Measurements from ENCODE around the gene OR6M1. TPM values are rescaled to one million over a fixed set of nuclear protein-coding genes. Genes with fewer than 3 reads are reported as not detected.
A peak's percentile ranks its signal among the peaks of the same experiment; 100 is the strongest.

Gene OR6M1
- total and polyA plus RNA-seq, 8 donors: not detected

- H3K4me1 ChIP-seq: no peaks in the 10 kb centered on the region
- no peaks in the 10 kb centered on the region for H3K36me3 ChIP-seq
- no peaks in the 10 kb centered on the region for H3K27me3 ChIP-seq
- H3K9me3 ChIP-seq: no peaks in the 10 kb centered on the region
- WGBS, 5 donors: 84 to 94% (median 89%) methylated on average over 5 of the region's 5 CpGs
- TF ChIP-seq EP300 (IDR thresholded peaks at IDR 0.05): no peak
- TF ChIP-seq POLR2A (IDR thresholded peaks at IDR 0.05): no peak
- TF ChIP-seq CTCF (IDR thresholded peaks at IDR 0.05): no peak
- TF ChIP-seq POLR2AphosphoS5 (IDR thresholded peaks at IDR 0.05): no peak
- intact Hi-C loops (cut with DNase I; ENCODE audit: low total_unique reads): no loop called here
- no peak for DNase-seq
- H3K4me3 ChIP-seq: no peak overlapping the region
- H3K27ac ChIP-seq: no peak overlapping the region
These were observed 9.0 kb upstream of the OR6M1 start for GRCh38 chr11:123815122-123815521.

- WGBS, 5 donors: 0 to 37% (median 20%) methylated on average over 1 of the region's 1 CpG
- H3K27me3 ChIP-seq: no peaks in the 10 kb centered on the region
- no peaks in the 10 kb centered on the region for H3K9me3 ChIP-seq
- H3K27ac ChIP-seq: no peak overlapping the region
- H3K4me1 ChIP-seq: no peaks in the 10 kb centered on the region
- no peak overlapping the region for H3K4me3 ChIP-seq
- intact Hi-C loops (cut with DNase I; ENCODE audit: low total_unique reads): no loop called here
- no peak for TF ChIP-seq POLR2AphosphoS5 (IDR thresholded peaks at IDR 0.05)
- no peak for TF ChIP-seq POLR2A (IDR thresholded peaks at IDR 0.05)
- no peak for TF ChIP-seq EP300 (IDR thresholded peaks at IDR 0.05)
- TF ChIP-seq CTCF (IDR thresholded peaks at IDR 0.05): no peak
- DNase-seq: no peak
- H3K36me3 ChIP-seq: no peaks in the 10 kb centered on the region
These were observed 4.4 kb downstream of the OR6M1 start for GRCh38 chr11:123801765-123802164.

GRCh38 chr11:123800036-123800435, 6.1 kb downstream of the OR6M1 start:
- DNase-seq: peak in 1 of 2 donors; percentile 6
- Histone ChIP-seq H3K4me3 (no peak overlapping the region), H3K4me1 (no peaks in the 10 kb centered on the region), H3K9me3 (no peaks in the 10 kb centered on the region), H3K27ac (no peak overlapping the region), H3K36me3 (no peaks in the 10 kb centered on the region), H3K27me3 (no peaks in the 10 kb centered on the region)
- 75 to 88% (median 83%) methylated on average over 3 of the region's 3 CpGs for WGBS, 5 donors
- no peak for TF ChIP-seq EP300 (IDR thresholded peaks at IDR 0.05)
- TF ChIP-seq POLR2AphosphoS5 (IDR thresholded peaks at IDR 0.05): no peak
- TF ChIP-seq CTCF (IDR thresholded peaks at IDR 0.05): no peak
- no peak for TF ChIP-seq POLR2A (IDR thresholded peaks at IDR 0.05)
- intact Hi-C loops (cut with DNase I; ENCODE audit: low total_unique reads): no loop called here

GRCh38 chr11:123799438-123799837, 6.7 kb downstream of the OR6M1 start:
- Histone ChIP-seq H3K4me1 (no peaks in the 10 kb centered on the region), H3K27me3 (no peaks in the 10 kb centered on the region)

More at GRCh38 chr11:123799438-123799837, 6.7 kb downstream of the OR6M1 start:
- DNase-seq: peak in 1 of 2 donors; percentile 12
- intact Hi-C loops (cut with DNase I; ENCODE audit: low total_unique reads): no loop called here
- Histone ChIP-seq H3K4me3 (no peak overlapping the region), H3K36me3 (no peaks in the 10 kb centered on the region), H3K27ac (no peak overlapping the region), H3K9me3 (no peaks in the 10 kb centered on the region)
- WGBS, 5 donors: 81 to 87% (median 83%) methylated on average over 4 of the region's 4 CpGs
- TF ChIP-seq CTCF (IDR thresholded peaks at IDR 0.05) (no peak), EP300 (IDR thresholded peaks at IDR 0.05) (no peak), POLR2AphosphoS5 (IDR thresholded peaks at IDR 0.05) (no peak), POLR2A (IDR thresholded peaks at IDR 0.05) (no peak)
